NCI-H748 treated with DMSO at 0.1 percent for 48 hours (cell line): ENCODE results near the gene LCE1E.

Experiments
- DNase-seq: peaks from one replicate; lab custom pipeline; 2025; lab: John Stamatoyannopoulos, UW

Gene LCE1E

DNA sequence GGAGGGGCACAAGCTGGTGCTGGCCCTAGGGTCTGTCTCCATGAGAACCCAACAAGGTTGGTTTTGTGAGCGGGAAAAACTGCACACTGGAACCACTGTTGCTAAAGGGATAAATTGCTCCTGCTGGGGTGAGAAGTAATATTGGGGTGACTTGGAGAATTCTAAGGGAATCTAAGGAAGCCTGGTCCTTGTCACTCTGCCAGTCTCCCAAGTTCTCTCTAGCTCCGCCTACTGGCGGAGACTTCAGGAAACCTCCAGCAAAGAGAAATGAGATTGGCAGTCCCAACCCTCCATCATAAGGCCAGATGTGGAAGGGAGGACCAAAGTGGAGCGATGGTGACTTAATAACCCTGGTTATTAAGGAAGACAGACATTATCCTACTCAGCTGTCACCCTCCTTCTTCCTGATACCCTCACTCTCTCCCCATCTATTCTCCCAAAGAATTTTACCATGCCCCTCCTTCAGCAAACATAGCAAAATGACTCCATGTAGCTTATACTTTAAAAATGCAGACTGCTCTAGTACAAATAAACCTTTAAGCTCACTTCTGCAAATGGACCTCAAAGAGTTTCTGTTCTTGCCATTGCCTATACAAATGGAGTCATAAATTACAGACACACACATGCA, 8.4 kb upstream of the LCE1E start:
- DNase-seq = no peak

DNA sequence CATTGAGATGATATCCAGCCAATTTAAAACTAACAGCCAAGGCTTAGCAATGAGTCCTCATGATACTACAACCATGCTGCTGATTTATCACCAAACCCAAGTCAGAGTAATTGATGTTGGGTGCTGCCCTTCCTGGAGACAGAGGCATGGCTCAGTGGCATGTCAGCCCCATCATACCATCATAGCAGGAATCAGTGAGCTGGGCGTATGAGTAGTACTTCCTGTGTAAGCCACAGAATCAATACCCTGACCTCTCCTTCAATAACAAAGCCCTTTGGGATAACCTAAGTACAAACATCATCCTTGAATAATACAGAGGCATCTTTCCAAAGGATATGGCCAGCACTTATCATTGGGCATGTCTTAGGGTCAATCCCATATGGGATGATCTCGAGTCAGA, 3.0 kb upstream of the LCE1E start:
- no peak for DNase-seq

DNA sequence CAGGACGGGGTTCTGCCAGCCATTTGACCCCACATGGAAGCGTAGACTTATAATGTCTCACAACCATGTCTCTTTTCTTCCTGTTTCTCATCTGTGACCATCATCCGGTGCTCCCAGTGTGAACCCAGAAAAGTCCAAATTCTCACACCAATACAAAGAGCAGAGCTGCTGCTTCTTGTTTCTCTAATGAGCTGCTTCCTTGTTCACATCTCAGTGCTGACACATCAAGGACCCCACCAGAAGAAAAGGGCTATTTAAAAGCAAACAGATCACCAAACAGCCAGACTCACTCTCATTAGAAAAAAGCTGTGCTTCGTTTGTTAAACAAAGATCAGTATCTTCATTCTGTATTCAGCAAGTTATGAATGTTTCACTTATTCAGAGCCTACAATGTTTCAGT, 9.6 kb downstream of the LCE1E start:
- DNase-seq = no peak

DNA sequence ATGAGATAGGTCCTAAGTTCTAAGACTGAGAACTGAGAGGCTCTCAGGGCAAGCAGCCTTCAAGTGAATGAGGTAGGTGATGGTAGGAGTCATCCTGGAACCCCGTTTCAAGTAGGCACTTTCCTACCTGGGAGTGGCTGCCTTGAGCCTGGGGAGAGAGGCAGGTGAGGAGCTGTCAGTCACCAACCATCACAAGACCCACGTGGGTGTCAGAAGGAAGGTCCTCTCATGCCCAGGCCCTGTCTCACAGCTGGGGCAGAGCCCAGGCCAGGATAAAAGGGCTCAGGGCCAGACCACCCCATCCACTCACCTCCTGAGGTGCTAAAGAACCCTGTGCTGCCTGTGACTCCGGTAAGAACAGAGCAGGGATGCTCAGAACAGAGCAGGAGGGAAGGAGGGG, 10.4 kb downstream of the LCE1E start, which contains the start of gene LCE1D:
Gene LCE1D (plus strand): TSS at position 301 of the 400 bp plus-strand sequence. CDS start 1,074 bp downstream, outside the sequence.
- DNase-seq = no peak

DNA sequence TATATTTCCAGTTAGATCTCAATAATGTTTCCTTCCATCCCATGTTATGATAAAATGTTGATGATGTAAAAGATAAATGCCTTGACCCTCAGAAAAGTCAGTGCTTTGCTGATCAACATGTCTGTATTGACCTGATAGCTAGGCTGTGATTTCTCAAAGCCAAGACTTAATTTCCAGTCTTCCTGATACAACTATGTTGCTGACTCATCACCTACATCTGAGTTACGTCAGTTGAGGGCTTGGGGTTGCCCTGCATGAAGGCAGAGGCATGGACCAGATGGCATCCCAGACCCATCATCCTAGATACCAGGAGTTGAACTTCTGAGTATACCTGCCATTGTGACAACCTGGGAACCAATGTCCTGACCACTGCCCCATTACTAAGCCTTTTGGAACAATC, 15.3 kb downstream of the LCE1E start:
- no peak for DNase-seq

DNA sequence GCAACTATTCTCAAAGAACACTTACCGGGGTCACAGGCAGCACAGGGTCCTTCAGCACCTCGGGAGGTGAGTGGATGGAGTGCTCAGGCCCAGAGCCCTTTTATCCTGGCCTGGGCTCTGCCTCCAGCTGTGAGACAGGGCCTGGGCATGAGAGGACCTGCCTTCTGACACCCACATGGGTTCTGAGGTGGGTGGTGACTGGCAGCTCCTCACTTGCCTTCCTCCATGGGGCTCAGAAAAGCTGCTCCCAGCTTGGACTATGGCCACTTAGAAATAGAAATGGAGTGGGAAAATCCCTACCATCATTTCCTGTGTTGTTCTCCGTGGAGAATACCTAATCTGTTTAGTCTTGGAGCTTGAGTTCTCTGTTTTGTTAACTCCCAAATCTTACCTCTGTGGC, 20.5 kb downstream of the LCE1E start, which contains the start of gene LCE1C:
Gene LCE1C (minus strand): TSS at position 76 of the 400 bp plus-strand sequence. CDS start 1,173 bp downstream, outside the sequence.
- no peak for DNase-seq

DNA sequence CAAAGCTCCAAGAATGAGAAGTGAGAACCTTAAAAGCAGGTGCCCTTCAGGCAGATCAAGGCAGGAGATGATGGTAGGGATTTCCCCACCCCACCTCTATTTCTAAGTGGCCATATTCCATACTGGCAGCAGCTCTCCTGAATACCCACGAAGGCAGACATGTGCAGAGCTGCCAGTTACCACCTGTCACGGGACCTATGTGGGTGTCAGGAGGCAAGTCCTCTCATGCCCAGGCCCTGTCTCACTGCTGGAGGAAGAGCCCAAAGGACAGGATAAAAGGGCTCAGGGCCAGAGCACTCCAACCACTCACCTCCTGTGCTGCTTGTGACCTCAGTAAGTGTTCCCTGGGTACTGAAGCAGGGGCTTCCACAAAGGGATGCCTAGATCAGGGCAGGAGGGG, 25.0 kb downstream of the LCE1E start:
- no peak for DNase-seq

DNA sequence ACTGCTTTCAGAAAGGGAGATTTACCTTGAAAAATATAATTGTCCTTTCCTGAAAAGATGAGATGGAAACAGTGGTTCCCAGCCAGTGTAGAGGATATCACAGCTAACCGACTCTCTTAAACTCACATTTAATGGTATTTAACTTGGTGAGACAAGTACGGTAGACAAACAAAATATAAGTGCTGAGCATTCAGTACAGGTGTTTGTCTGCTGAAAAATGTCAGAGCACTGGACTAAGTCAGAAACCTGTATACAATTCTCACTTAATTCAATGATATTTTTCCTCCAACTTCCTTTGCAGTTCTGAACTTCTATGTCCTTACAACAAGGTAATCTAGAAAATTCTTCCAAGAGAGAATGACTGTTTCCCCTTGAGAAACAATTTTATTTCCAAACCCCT, 25.6 kb downstream of the LCE1E start, which contains the start of gene LCE1B:
Gene LCE1B (plus strand): TSS at position 301 of the 400 bp plus-strand sequence. CDS start 476 bp downstream, outside the sequence.
- DNase-seq = no peak

DNA sequence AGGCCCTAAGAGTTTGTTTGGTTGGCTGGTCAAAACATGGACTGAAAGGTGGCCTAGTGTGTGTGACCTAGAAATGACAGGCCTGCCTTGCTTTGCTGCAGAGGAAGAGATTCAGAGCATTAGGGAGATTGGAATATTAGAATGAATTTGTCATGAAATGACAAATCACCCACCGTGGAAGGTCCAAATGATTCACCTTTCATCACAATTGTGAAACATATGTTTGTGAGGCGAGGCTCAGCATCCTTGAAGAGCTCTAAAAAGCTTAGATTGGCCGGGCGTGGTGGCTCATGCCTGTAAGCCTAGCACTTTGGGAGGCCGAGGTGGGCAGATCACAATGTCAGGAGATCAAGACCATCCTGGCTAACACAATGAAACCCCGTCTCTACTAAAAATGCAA, 31.3 kb downstream of the LCE1E start:
- DNase-seq = no peak

DNA sequence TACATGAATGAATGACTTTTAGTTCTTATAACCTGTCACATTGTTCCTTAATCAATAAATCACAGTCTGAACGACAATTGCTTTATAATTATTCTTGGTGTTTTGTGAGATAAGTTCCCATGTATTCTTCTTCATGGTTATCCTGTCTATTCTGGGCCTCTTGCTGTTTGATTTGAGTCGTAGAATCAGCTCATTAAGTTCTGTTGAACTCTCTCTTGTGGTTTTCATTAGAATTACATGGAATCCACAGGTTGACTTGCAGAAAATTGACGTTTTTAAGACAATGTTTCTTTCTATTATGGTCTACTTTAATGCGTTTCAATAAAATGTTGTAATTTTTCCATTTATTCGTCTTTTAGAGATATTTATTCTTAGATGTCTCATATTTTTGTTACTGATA, 37.2 kb downstream of the LCE1E start:
- no peak for DNase-seq

DNA sequence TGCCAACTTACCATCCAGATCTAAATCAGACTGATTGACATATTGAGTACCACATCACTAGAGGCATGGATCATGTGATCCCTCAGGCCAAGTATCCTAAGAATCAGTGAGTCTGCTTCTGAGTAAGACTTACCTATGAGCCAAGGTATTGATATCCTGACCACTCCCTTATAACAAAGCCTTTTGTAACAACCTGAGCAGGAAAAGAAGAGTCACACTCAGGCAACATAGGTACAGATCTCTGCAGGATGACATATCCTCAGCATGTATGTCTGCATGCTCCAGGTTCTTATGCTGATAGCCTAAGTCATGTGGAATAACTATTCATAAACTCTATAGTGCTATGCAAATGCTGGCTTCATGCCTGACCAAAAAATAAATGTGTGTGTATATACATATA, 38.9 kb downstream of the LCE1E start:
- DNase-seq = no peak

DNA sequence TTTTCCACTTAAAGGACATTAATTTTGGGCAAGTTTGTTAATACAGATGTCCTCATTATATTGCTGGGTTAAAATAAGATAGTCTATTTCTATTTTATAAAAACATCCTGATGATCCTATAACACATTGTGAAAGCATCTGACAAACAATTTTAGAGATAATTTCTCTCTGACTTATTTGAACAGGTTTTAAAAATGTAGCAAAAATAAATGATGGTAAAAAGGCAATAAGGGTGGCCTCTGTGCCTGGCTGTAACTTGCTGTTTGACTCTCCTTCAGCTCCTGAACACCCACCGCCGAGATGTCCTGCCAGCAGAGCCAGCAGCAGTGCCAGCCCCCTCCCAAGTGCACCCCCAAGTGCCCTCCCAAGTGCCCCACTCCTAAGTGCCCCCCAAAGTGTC, 41.1 kb downstream of the LCE1E start, which contains the start of gene LCE1A:
Gene LCE1A (plus strand): TSS at position 301 of the 400 bp plus-strand sequence. CDS start 0 bp downstream, at position 301.
- DNase-seq = no peak

DNA sequence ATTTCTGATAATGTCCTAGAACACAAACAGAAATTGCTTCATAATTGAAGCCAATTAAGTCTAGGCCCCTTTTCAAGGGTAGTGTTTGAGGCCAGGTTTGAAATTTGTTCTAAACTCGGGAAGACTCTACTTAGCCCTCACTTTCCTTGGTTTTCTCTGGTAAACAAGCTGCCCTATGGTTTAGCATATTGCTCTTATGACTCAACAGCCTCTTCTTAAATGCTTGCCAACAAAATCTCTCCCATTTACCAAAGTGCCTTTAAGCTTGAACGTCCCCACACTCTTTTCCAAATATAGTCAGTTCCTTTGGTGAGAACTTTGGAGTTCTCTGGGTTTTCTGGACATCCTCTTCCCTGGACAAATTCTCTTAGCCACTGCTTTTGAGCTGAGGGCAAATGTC, 50.8 kb downstream of the LCE1E start:
- DNase-seq = no peak
